ENCODE data around the gene SPAG6. TPM values are rescaled to one million over a fixed set of nuclear protein-coding genes. Genes with fewer than 3 reads are reported as not detected.
A peak's percentile ranks its signal among the peaks of the same experiment; 100 is the strongest.

The SPAG6 gene
- total RNA-seq, 2 experiments from 2014 or later: not detected

DNA sequence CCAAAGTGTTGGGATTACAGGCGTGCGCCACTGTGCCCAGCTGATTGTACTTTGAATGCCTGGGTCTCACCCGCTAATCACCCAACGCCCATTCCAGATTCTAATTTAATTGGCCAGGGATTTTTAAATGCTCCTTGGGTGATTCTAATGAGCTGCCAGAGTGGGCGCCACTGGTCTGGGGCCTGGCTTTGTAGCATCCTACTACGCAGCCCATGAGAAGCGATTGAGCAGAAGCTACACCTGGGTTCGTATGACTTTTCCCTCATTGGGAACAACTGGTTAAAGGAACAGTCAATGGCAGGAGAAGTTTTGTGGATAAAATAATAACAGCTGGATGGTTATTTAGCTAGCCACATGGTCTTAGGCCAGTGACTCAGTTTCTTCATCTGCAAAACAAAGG lies 108.0 kb downstream of the SPAG6 start:
- no peak for DNase-seq
- no peak overlapping the region for H3K4me3 Mint-ChIP-seq
- intact Hi-C loops (cut with micrococcal nuclease): no loop called here
- ATAC-seq: no peak
- ChIA-PET POLR2A (no interaction called here), CTCF (no interaction called here)
- H3K27ac Mint-ChIP-seq: no peak overlapping the region
- peaks cover 5% of the 10 kb centered on the region for H3K4me1 Mint-ChIP-seq (ENCODE audit: low read depth)
- no peaks in the 10 kb centered on the region for H3K9me3 Mint-ChIP-seq
- peaks cover 4% of the 10 kb centered on the region for H3K27me3 Mint-ChIP-seq
- TF ChIP-seq, protein P1, sequence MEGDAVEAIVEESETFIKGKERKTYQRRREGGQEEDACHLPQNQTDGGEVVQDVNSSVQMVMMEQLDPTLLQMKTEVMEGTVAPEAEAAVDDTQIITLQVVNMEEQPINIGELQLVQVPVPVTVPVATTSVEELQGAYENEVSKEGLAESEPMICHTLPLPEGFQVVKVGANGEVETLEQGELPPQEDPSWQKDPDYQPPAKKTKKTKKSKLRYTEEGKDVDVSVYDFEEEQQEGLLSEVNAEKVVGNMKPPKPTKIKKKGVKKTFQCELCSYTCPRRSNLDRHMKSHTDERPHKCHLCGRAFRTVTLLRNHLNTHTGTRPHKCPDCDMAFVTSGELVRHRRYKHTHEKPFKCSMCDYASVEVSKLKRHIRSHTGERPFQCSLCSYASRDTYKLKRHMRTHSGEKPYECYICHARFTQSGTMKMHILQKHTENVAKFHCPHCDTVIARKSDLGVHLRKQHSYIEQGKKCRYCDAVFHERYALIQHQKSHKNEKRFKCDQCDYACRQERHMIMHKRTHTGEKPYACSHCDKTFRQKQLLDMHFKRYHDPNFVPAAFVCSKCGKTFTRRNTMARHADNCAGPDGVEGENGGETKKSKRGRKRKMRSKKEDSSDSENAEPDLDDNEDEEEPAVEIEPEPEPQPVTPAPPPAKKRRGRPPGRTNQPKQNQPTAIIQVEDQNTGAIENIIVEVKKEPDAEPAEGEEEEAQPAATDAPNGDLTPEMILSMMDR (IDR thresholded peaks at IDR 0.05): no peak
- H3K36me3 Mint-ChIP-seq (ENCODE audit: low read depth): no peaks in the 10 kb centered on the region

DNA sequence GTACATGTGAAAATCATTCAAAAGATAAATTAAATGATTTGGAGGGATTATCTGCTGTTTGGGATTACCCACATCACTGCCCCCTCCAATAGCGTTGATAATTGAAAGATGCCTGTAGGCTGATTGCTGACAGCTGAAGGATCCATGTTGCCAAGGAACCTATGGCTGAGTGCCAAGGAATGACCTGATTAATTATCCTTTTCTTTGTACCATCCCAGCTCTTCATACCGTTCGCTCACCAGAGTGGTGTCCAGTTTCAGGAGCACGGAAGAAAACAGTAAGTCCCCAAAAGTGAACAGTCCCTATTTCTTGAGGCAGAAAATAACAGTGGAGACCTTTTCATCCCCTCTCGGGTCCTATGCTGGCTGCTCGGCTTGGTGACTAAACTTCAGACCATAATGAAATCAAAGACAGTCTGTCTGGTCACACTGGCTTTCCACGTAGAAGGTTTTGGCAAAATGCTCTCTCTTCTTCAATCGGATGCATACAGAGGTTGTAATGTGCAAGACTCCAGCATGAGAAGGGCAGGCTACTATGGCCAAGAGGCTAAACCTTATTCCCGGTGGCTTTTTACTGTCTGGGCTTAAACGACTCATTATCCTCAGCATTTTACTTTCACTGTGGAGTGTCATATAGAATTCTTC lies 108.8 kb downstream of the SPAG6 start:
- Mint-ChIP-seq H3K9me3 (no peaks in the 10 kb centered on the region), H3K27me3 (peaks cover 3% of the 10 kb centered on the region), H3K36me3 (ENCODE audit: low read depth) (no peaks in the 10 kb centered on the region), H3K4me3 (no peak overlapping the region), H3K27ac (no peak overlapping the region), H3K4me1 (ENCODE audit: low read depth) (peaks cover 5% of the 10 kb centered on the region)
- POLR2A ChIA-PET: no interaction called here
- CTCF ChIA-PET: no interaction called here
- DNase-seq (no peak), ATAC-seq (no peak)
- TF ChIP-seq, protein P1 (IDR thresholded peaks at IDR 0.05): no peak
- intact Hi-C loops (cut with micrococcal nuclease): no loop called here

DNA sequence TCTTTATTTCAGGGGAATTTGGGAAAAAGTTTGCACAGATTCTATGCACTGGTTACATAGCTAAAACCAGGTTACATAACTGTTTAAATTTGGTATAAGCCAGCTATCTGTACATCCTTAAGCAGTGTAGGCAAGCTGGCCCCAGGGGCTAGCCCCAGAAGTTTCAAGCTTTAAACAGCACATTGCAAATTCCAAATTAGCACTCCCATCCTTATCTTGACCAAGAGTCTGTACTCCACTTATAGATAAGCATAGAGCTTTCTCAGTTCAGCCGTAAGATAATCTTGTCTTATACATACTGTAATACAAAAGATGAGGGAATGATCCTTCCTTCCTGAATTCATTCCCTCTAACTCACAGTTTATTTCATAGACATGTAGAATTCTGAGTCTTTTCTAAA lies 109.3 kb downstream of the SPAG6 start:
- DNase-seq: no peak
- no peak overlapping the region for H3K4me3 Mint-ChIP-seq
- POLR2A ChIA-PET: interaction anchor here (1.1 kb wide), 1 partner anchor 46 kb away, joined by 3 read pairs; no protein-coding TSS in a partner anchor
- peaks cover 1% of the 10 kb centered on the region for H3K27me3 Mint-ChIP-seq
- CTCF ChIA-PET: no interaction called here
- intact Hi-C loops (cut with micrococcal nuclease): no loop called here
- TF ChIP-seq, protein P1 (IDR thresholded peaks at IDR 0.05): no peak
- ATAC-seq: no peak
- H3K27ac Mint-ChIP-seq: no peak overlapping the region
- H3K9me3 Mint-ChIP-seq: no peaks in the 10 kb centered on the region
- H3K36me3 Mint-ChIP-seq (ENCODE audit: low read depth): no peaks in the 10 kb centered on the region
- peaks cover 5% of the 10 kb centered on the region for H3K4me1 Mint-ChIP-seq (ENCODE audit: low read depth)

DNA sequence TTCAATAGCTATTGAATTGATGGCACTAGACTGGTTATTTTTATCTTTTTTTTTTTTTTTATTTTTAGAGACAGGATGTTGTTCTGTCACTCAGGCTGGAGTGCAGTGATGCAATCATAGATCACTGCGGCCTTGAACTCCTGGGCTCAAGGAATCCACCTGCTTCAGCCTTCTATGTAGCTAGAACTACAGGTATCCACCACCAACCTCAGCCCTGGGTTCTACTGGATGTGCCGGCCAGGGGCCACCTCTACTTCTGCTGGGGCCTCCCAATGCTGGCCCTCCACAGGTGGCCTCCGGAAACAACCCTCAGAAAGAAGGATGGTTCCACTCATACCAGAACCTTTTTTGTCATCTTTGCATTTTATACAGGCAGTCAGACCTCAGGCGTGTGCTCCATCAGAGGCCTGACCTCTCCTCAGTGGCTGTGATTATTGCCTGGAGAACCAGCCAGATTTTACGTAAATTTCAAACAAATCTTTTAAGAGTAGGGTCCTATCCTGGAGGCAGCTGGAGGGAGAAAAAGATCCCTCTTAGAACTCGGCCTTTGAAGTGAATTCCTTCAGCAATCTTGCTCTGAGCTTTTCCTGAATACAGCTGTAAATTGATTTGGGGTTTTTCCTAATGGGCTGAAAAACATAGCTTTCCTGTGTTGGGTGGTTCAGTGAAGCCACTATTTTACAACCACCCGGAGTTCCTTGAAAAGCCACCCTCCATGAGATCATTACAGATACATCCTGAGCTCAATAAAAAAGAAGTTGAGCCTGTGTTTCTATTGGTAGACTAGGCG lies 110.0 kb downstream of the SPAG6 start:
- Mint-ChIP-seq H3K4me1 (ENCODE audit: low read depth) (peaks cover 5% of the 10 kb centered on the region), H3K27me3 (peaks cover 1% of the 10 kb centered on the region), H3K9me3 (no peaks in the 10 kb centered on the region), H3K36me3 (ENCODE audit: low read depth) (no peaks in the 10 kb centered on the region), H3K4me3 (no peak overlapping the region), H3K27ac (no peak overlapping the region)
- ChIA-PET CTCF (interaction anchor here (1.0 kb wide), 1 partner anchor 535 kb away, joined by 5 read pairs; no protein-coding TSS in a partner anchor), POLR2A (interaction anchor here (1.1 kb wide), 1 partner anchor 46 kb away, joined by 3 read pairs; no protein-coding TSS in a partner anchor)
- no peak for DNase-seq
- intact Hi-C loops (cut with micrococcal nuclease): no loop called here
- ATAC-seq: peak; percentile 27
- TF ChIP-seq, protein P1 (IDR thresholded peaks at IDR 0.05): no peak

DNA sequence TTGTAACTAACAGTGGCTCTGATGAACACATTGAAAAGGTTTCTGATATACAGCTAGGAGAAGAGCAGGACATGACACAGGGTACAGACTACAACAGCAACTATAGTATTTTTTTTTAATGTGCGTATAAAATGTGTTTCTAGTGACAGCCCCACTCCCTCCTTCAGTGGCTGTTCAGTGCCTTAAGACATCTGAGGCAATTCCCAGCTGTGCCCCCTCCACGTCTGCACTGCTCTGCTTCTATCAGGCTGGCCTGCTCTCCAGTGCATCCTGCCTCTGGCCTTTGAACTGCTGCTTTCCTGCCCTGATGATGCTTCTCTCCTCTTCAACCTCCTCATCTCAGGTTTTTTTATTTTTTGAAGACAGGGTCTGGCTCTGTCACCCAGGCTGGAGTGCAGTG lies 111.2 kb downstream of the SPAG6 start:
- ChIA-PET CTCF (no interaction called here), POLR2A (interaction anchor here (1.5 kb wide), 1 partner anchor 19 kb away, joined by 5 read pairs; no protein-coding TSS in a partner anchor)
- Mint-ChIP-seq H3K9me3 (no peaks in the 10 kb centered on the region), H3K27me3 (peaks cover 1% of the 10 kb centered on the region), H3K36me3 (ENCODE audit: low read depth) (no peaks in the 10 kb centered on the region), H3K27ac (no peak overlapping the region), H3K4me1 (ENCODE audit: low read depth) (peaks cover 5% of the 10 kb centered on the region), H3K4me3 (no peak overlapping the region)
- TF ChIP-seq, protein P1 (IDR thresholded peaks at IDR 0.05): no peak
- no peak for DNase-seq
- intact Hi-C loops (cut with micrococcal nuclease): no loop called here
- ATAC-seq: no peak

Data from activated CD8-positive, alpha-beta T cell treated with anti-CD3 and anti-CD28 coated beads for 36 hours (primary cell).